Measurements from ENCODE around the gene CFAP20DC. TPM values are rescaled to one million over a fixed set of nuclear protein-coding genes. Genes with fewer than 3 reads are reported as not detected.

CFAP20DC gene
- total RNA-seq, 1 experiment from 2014 or later = 2.9 TPM

GRCh38 chr3:59065240-59065639 is 15.4 kb upstream of the CFAP20DC start:
- Histone ChIP-seq H3K4me1 (ENCODE audit: control insufficient read depth in 1 of 2, insufficient read depth in 2 of 2, low read length in 2 of 2) (no peaks in the 10 kb centered on the region), H3K9ac (ENCODE audit: low read length) (no peak overlapping the region), H3K4me3 (replicated peaks in 1 of 2; ENCODE audit: low read depth in 1 of 2, low read length in 2 of 2) (no peak overlapping the region), H4K20me1 (ENCODE audit: insufficient read depth) (no peaks in the 10 kb centered on the region), H2AFZ (ENCODE audit: low read depth, low read length, poor library complexity, severe bottlenecking) (no peak overlapping the region), H3K9me3 (ENCODE audit: control insufficient read depth in 1 of 2, insufficient read depth in 1 of 2, low read depth in 1 of 2, low read length in 2 of 2) (no peaks in the 10 kb centered on the region), H3K27me3 (ENCODE audit: insufficient read depth, low read length) (0 out of 2 replicates have a peak, but pooled peaks cover 3% of the 10 kb centered on the region), H3K4me2 (ENCODE audit: low read length) (no peak overlapping the region), H3K27ac (ENCODE audit: low read depth, low read length) (no peak overlapping the region), H3K36me3 (ENCODE audit: control insufficient read depth in 1 of 2, insufficient read depth in 2 of 2, low read length in 2 of 2) (no peaks in the 10 kb centered on the region), H3K9me2 (ENCODE audit: insufficient read depth) (no peaks in the 10 kb centered on the region), H3K79me2 (ENCODE audit: insufficient read depth, low read length) (no peaks in the 10 kb centered on the region)
- BruUV-seq (replicated peaks) = no TSS peak
- intact Hi-C loops (cut with micrococcal nuclease) = no loop called here
- ATAC-seq (no peak), DNase-seq (ENCODE audit: low read depth, low spot score) (no peak)
- no peak for TF ChIP-seq RAD21 (IDR thresholded peaks at IDR 0.05; ENCODE audit: low read depth)
- TF ChIP-seq JUND (IDR thresholded peaks at IDR 0.05) = no peak
- TF ChIP-seq SRF (IDR thresholded peaks at IDR 0.05; ENCODE audit: low read depth) = no peak
- no peak for TF ChIP-seq CTCF (IDR thresholded peaks at IDR 0.05 in 2 of 3, conservative IDR thresholded peaks at IDR 0.05 in 1 of 3; ENCODE audit: borderline replicate concordance in 1 of 3, insufficient read depth in 1 of 3, low read depth in 2 of 3, low read length in 2 of 3)
- no peak for TF ChIP-seq EZH2phosphoT487 (IDR thresholded peaks at IDR 0.05; ENCODE audit: borderline replicate concordance)
- TF ChIP-seq TCF7L2 (IDR thresholded peaks at IDR 0.05; ENCODE audit: borderline replicate concordance, extremely low read depth, insufficient read depth, insufficient read length) = no peak
- no peak for TF ChIP-seq CBX3 (IDR thresholded peaks at IDR 0.05; ENCODE audit: low read depth)
- no peak for TF ChIP-seq ATF3 (IDR thresholded peaks at IDR 0.05)
- TF ChIP-seq FOSL1 (IDR thresholded peaks at IDR 0.05; ENCODE audit: low read depth) = no peak
- no peak for TF ChIP-seq ZBTB33 (IDR thresholded peaks at IDR 0.05; ENCODE audit: extremely low read depth, insufficient replicate concordance, low read length)
- TF ChIP-seq EGR1 (IDR thresholded peaks at IDR 0.05; ENCODE audit: low read depth) = no peak
- TF ChIP-seq REST (IDR thresholded peaks at IDR 0.05; ENCODE audit: low read depth) = no peak
- POLR2A ChIA-PET = no interaction called here
- CTCF ChIA-PET = interaction anchor here (0.8 to 1.3 kb wide), 2 partner anchors 8 to 21 kb away, joined by 3 read pairs; no protein-coding TSS in a partner anchor
- RAD21 ChIA-PET (ENCODE audit: low non-redundant PET in 1 of 2, low total read pairs in 2 of 2, uncharacterized antibody in 2 of 2, unreplicated experiment in 2 of 2) = no interaction called here

Measured in HCT116 (cell line).